ENCODE measurements around the gene CCAR1. TPM values are rescaled to one million over a fixed set of nuclear protein-coding genes. Genes with fewer than 3 reads are reported as not detected.

Gene CCAR1
- 100 to 1,000 TPM in 1 of 2 donors, 10 to 100 TPM in 1; 89.5 to 108 TPM for total RNA-seq
- 66.1 TPM for polyA plus RNA-seq (2013, experiment 1 of 2)
- 58.1 TPM for polyA plus RNA-seq (2013, experiment 2 of 2)
- long read RNA-seq, experiment 1, partial matches to known transcripts = 17 of 27 reads
- long read RNA-seq, experiment 1, other reads (novel, unspliced or antisense) = 10 of 27 reads
- long read RNA-seq, experiment 2, full-length matches to known transcripts = 65 of 133 reads
- long read RNA-seq, experiment 2, partial matches to known transcripts = 23 of 133 reads
- long read RNA-seq, experiment 2, other reads (novel, unspliced or antisense) = 45 of 133 reads
- long read RNA-seq, experiment 3, transcript CCAR1-213 (17 exons, 2,432 nt) = major isoform, 5 of 304 reads
- long read RNA-seq, experiment 3, partial matches to known transcripts = 208 of 304 reads
- long read RNA-seq, experiment 3, other reads (novel, unspliced or antisense) = 91 of 304 reads
- long read RNA-seq, experiment 4, partial matches to known transcripts = 14 of 19 reads
- long read RNA-seq, experiment 4, other reads (novel, unspliced or antisense) = 5 of 19 reads

GRCh38 chr10:68720793-68721672 is at the start of gene CCAR1:
Gene CCAR1, plus strand, starts transcription at chr10:68721239. Its CDS starts 1,266 bp downstream, at chr10:68722505.
- Mint-ChIP-seq H3K27ac (peak within 1 kb of the TSS; percentile 100), H3K9me3 (no peaks in the 10 kb centered on the region), H3K4me1 (peaks cover 6% of the 10 kb centered on the region), H3K36me3 (ENCODE audit: low read depth) (peaks cover 26% of the 10 kb centered on the region), H3K4me3 (peak within 1 kb of the TSS; percentile 94), H3K27me3 (ENCODE audit: insufficient read depth) (no peaks in the 10 kb centered on the region)
- Histone ChIP-seq H3K27me3 (ENCODE audit: control insufficient read depth, insufficient read depth, low read length, poor library complexity, severe bottlenecking) (no peaks in the 10 kb centered on the region), H3K27ac (ENCODE audit: low read depth, low read length) (peak within 1 kb of the TSS; percentile 92), H3K36me3 (ENCODE audit: control insufficient read depth, insufficient read depth, low read length) (peaks cover 29% of the 10 kb centered on the region), H3K9ac (ENCODE audit: extremely low read depth, low read length, poor library complexity, severe bottlenecking) (peak within 1 kb of the TSS; percentile 87), H3K9me3 (ENCODE audit: control insufficient read depth, low read length) (no peaks in the 10 kb centered on the region), H3K4me3 (ENCODE audit: low read length) (peak within 1 kb of the TSS; percentile 94), H3K4me1 (ENCODE audit: control insufficient read depth, insufficient read depth, low read length) (no peaks in the 10 kb centered on the region)
- peak; percentile 98 for DNase-seq
- 0% methylated on average over 33 to 70 of the region's 72 CpGs for WGBS, 2 experiments (ENCODE audit: insufficient coverage in 1 of 2, insufficient read length in 1 of 2)
- no peak for TF ChIP-seq CTCF (conservative IDR thresholded peaks at IDR 0.05)

GRCh38 chr10:68684413-68684812 is 36.6 kb upstream of the CCAR1 start:
- no peak overlapping the region for H3K4me3 ChIP-seq (ENCODE audit: low read length)
- no peak for DNase-seq
- 95% methylated on average over 3 of the region's 3 CpGs for WGBS, 2 experiments (ENCODE audit: insufficient coverage in 1 of 2, insufficient read length in 1 of 2)
- no peaks in the 10 kb centered on the region for H3K4me1 ChIP-seq (ENCODE audit: control insufficient read depth, insufficient read depth, low read length)
- H3K4me1 Mint-ChIP-seq = no peaks in the 10 kb centered on the region
- TF ChIP-seq CTCF (conservative IDR thresholded peaks at IDR 0.05) = no peak
- peaks cover 5% of the 10 kb centered on the region for H3K9me3 ChIP-seq (ENCODE audit: control insufficient read depth, low read length)
- H3K36me3 Mint-ChIP-seq (ENCODE audit: low read depth) = peaks cover 73% of the 10 kb centered on the region
- H3K36me3 ChIP-seq (ENCODE audit: control insufficient read depth, insufficient read depth, low read length) = peaks cover 81% of the 10 kb centered on the region
- H3K27me3 Mint-ChIP-seq (ENCODE audit: insufficient read depth) = no peaks in the 10 kb centered on the region
- no peak overlapping the region for H3K4me3 Mint-ChIP-seq
- no peak overlapping the region for H3K27ac ChIP-seq (ENCODE audit: low read depth, low read length)
- H3K9ac ChIP-seq (ENCODE audit: extremely low read depth, low read length, poor library complexity, severe bottlenecking) = no peak overlapping the region
- H3K9me3 Mint-ChIP-seq = no peaks in the 10 kb centered on the region
- no peak overlapping the region for H3K27ac Mint-ChIP-seq
- no peaks in the 10 kb centered on the region for H3K27me3 ChIP-seq (ENCODE audit: control insufficient read depth, insufficient read depth, low read length, poor library complexity, severe bottlenecking)

- H3K27me3 ChIP-seq (ENCODE audit: control insufficient read depth, insufficient read depth, low read length, poor library complexity, severe bottlenecking) = no peaks in the 10 kb centered on the region
- WGBS, 2 experiments (ENCODE audit: insufficient coverage in 1 of 2, insufficient read length in 1 of 2) = 92 to 100% methylated on average over 1 of the region's 1 CpG
- no peak for DNase-seq
- H3K4me3 ChIP-seq (ENCODE audit: low read length) = no peak overlapping the region
- TF ChIP-seq CTCF (conservative IDR thresholded peaks at IDR 0.05) = no peak
- H3K36me3 ChIP-seq (ENCODE audit: control insufficient read depth, insufficient read depth, low read length) = peaks cover 23% of the 10 kb centered on the region
- peaks cover 23% of the 10 kb centered on the region for H3K36me3 Mint-ChIP-seq (ENCODE audit: low read depth)
- peaks cover 2% of the 10 kb centered on the region for H3K4me1 ChIP-seq (ENCODE audit: control insufficient read depth, insufficient read depth, low read length)
- no peaks in the 10 kb centered on the region for H3K9me3 ChIP-seq (ENCODE audit: control insufficient read depth, low read length)
- H3K4me3 Mint-ChIP-seq = no peak overlapping the region
- H3K27me3 Mint-ChIP-seq (ENCODE audit: insufficient read depth) = no peaks in the 10 kb centered on the region
- no peak overlapping the region for H3K27ac Mint-ChIP-seq
- H3K4me1 Mint-ChIP-seq = peaks cover 6% of the 10 kb centered on the region
- H3K9me3 Mint-ChIP-seq = no peaks in the 10 kb centered on the region
- H3K9ac ChIP-seq (ENCODE audit: extremely low read depth, low read length, poor library complexity, severe bottlenecking) = no peak overlapping the region
- no peak overlapping the region for H3K27ac ChIP-seq (ENCODE audit: low read depth, low read length)
These were observed 25.0 kb upstream of the CCAR1 start for GRCh38 chr10:68696018-68696417.

All from endodermal cell (in vitro differentiated cells).